HUES6 (cell line): ENCODE data around the gene CGNL1.

Experiments
- H3K27ac ChIP-seq: 2 replicates; pipeline ENCODE4 v1.7.0; 2013; ENCODE audit warnings: low read depth, mild to moderate bottlenecking, low read length, inconsistent platforms
- H3K27me3 ChIP-seq: 2 replicates; pipeline ENCODE4 v1.6.1; 2013; ENCODE audit warnings: low read length; ENCODE audit not compliant: control insufficient read depth, insufficient read depth
- H3K36me3 ChIP-seq: 2 replicates; pipeline ENCODE4 v1.6.1; 2013; ENCODE audit warnings: low read length; ENCODE audit not compliant: control insufficient read depth, insufficient read depth
- H3K4me1 ChIP-seq: 2 replicates; pipeline ENCODE4 v1.6.1; 2013; ENCODE audit warnings: low read length; ENCODE audit not compliant: control insufficient read depth, insufficient read depth
- H3K4me3 ChIP-seq: 2 replicates; pipeline ENCODE4 v1.5.1; 2013; ENCODE audit warnings: low read depth, low read length
- H3K9ac ChIP-seq: one replicate; pipeline ENCODE4 v1.6.1; 2013; ENCODE audit warnings: mild to moderate bottlenecking, low read length
- H3K9me3 ChIP-seq: 2 replicates; pipeline ENCODE4 v1.6.1; 2013; ENCODE audit warnings: low read depth, low read length; ENCODE audit not compliant: control insufficient read depth, insufficient read depth

CGNL1 gene

DNA sequence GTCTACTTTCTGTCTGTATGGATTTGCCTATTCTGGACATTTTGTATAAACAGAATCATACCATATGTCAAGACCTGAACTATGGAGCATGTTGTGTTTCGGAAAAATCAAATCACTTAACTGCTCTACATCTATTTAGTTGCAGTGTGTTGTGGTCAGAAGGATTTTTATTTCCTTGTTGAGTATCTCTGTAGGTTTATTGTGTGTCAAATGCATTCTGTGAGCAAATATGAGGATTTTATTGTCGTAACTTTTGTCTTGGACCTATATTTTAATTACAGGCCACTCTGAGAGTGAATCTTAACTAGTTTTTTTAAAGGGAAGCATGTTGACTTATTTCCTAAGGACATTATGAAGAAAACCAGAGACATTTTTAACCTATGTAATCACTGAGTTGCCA lies 130.8 kb downstream of the CGNL1 start:
- no peak overlapping the region for H3K9ac ChIP-seq
- H3K9me3 ChIP-seq: no peaks in the 10 kb centered on the region
- H3K27ac ChIP-seq: no peak overlapping the region
- no peaks in the 10 kb centered on the region for H3K27me3 ChIP-seq
- no peaks in the 10 kb centered on the region for H3K36me3 ChIP-seq
- H3K4me1 ChIP-seq: peaks cover 31% of the 10 kb centered on the region
- no peak overlapping the region for H3K4me3 ChIP-seq

DNA sequence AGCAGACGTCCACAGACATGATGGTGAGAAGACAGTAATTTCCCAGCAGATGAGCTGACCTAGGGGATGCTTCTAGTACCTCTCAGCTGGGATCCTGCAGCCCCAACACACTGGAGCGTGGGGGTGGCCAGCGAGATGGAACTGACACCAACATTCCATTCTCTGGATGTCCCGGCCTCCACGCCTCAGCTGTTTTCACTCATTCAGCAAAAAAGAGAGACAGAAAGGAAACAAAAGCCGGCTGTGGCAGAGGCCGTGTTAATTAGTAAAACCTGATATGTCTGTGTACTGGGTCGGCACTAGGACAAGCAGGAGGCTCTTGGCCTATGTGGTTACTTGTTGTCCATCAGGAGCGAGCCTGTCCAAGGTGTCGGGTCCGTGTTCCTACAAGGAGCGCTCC lies 132.8 kb downstream of the CGNL1 start:
- H3K27me3 ChIP-seq: no peaks in the 10 kb centered on the region
- H3K36me3 ChIP-seq: no peaks in the 10 kb centered on the region
- no peak overlapping the region for H3K4me3 ChIP-seq
- no peak overlapping the region for H3K9ac ChIP-seq
- no peak overlapping the region for H3K27ac ChIP-seq
- no peaks in the 10 kb centered on the region for H3K9me3 ChIP-seq
- peaks cover 23% of the 10 kb centered on the region for H3K4me1 ChIP-seq

DNA sequence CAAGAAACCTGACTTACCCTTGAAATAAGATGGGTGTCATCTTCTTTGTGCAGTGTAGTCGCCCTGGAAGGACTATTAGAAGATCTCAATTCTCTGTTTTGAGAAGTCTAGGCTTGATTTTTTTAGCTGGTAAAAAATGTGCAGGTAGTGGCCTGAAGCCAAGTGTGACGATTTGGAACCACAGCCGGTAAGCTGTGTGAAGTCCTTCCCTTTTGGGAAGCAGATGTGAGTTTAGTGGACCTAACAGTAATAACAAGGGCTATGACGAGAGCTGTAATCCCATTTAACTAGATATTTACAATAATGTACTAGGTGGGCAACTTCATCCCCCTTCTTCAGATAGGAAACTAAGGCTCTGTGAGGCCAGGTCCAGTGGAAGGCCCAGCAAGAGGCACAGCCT lies 133.7 kb downstream of the CGNL1 start:
- Histone ChIP-seq H3K9me3 (no peaks in the 10 kb centered on the region), H3K27me3 (no peaks in the 10 kb centered on the region), H3K4me3 (no peak overlapping the region), H3K4me1 (peaks cover 23% of the 10 kb centered on the region), H3K27ac (no peak overlapping the region), H3K9ac (no peak overlapping the region), H3K36me3 (no peaks in the 10 kb centered on the region)

DNA sequence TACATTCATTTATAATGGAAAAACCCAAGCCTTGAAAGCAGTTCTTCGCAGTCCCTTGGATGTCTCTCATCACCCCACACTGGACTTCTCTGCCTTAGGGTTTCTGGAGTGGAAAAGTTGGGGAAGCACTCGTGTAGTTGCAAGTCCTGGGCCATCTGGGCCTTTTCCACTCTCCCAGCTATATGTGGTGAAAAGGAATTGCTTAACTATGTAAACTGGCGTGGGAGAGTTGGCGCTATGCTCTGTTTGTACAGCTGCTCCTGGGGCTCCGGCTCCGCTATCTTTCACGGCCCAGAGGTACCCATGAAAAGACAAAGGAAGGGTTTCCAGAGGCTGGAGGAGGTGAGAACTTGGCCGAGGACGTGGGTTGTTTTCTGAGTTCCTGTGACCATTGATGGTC lies 134.3 kb downstream of the CGNL1 start:
- H3K4me1 ChIP-seq: peaks cover 16% of the 10 kb centered on the region
- no peak overlapping the region for H3K4me3 ChIP-seq
- no peaks in the 10 kb centered on the region for H3K36me3 ChIP-seq
- no peak overlapping the region for H3K9ac ChIP-seq
- no peaks in the 10 kb centered on the region for H3K27me3 ChIP-seq
- H3K27ac ChIP-seq: no peak overlapping the region
- no peaks in the 10 kb centered on the region for H3K9me3 ChIP-seq

DNA sequence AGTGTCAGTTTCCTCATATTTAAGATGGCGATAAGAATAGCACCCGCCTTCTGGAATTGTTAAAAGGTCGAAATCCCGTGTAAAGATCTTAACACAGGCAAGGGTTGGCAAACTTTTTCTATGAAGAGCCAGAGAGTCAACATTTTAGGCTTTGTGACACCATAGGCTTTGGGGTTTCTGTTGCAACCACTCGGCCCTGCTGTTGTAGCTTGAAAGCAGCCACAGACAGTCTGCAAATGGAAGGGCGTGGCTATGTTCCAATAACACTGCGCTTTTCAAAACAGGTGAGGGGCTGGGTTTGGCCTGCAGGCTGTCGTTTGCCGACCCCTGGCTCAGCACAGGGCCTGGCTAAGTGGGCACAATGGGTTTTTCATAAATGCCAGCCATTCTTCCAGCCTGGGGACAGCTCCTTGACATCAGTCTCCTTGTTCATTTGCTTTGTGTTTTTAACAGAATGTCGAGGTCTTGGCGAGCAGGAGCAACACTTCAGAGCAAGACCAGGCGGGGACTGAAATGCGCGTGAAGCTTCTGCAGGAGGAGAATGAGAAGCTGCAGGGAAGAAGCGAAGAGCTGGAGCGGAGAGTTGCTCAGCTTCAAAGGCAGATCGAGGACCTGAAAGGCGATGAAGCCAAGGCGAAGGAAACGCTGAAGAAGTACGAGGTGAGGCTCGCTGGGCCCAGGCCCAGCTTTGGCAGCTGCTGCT lies 140.2 kb downstream of the CGNL1 start:
- no peak overlapping the region for H3K27ac ChIP-seq
- no peak overlapping the region for H3K9ac ChIP-seq

DNA sequence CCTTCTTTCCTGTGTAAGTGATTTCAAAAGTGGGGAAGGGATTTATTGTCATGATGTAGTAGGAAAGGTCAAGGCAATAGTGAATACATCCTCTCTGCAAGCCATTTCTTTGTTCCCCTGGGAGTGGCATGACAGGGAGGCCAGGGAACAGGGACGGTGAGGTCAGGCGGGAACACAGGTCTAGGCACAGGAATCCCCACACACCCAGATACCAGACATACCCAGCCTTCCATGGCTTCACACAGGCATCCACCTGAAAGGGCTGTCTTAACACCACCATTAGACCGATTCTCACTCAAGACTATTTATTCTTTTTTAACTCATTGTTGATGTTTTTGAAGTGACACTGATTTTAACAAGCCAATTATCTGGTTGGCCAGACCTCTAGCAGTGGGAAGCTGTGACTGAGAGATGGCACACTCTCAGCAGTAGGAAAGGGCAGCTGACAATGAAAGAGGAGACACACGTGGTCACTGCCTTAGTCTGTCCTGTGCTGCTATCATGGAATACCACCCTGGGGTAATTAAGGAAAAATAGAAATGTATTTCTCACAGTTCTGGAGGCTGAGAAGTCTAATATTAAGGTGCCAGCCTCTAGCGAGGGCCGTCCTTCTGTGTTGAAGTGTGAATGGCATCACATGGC lies 140.8 kb downstream of the CGNL1 start:
- no peaks in the 10 kb centered on the region for H3K9me3 ChIP-seq
- no peak overlapping the region for H3K27ac ChIP-seq
- H3K9ac ChIP-seq: no peak overlapping the region
- no peaks in the 10 kb centered on the region for H3K4me1 ChIP-seq
- peaks cover 43% of the 10 kb centered on the region for H3K36me3 ChIP-seq
- no peak overlapping the region for H3K4me3 ChIP-seq
- H3K27me3 ChIP-seq: no peaks in the 10 kb centered on the region

More for the DNA sequence above, 140.2 kb downstream of the CGNL1 start:
- Histone ChIP-seq H3K36me3 (peaks cover 37% of the 10 kb centered on the region), H3K4me3 (no peak overlapping the region), H3K4me1 (no peaks in the 10 kb centered on the region), H3K9me3 (no peaks in the 10 kb centered on the region), H3K27me3 (no peaks in the 10 kb centered on the region)

DNA sequence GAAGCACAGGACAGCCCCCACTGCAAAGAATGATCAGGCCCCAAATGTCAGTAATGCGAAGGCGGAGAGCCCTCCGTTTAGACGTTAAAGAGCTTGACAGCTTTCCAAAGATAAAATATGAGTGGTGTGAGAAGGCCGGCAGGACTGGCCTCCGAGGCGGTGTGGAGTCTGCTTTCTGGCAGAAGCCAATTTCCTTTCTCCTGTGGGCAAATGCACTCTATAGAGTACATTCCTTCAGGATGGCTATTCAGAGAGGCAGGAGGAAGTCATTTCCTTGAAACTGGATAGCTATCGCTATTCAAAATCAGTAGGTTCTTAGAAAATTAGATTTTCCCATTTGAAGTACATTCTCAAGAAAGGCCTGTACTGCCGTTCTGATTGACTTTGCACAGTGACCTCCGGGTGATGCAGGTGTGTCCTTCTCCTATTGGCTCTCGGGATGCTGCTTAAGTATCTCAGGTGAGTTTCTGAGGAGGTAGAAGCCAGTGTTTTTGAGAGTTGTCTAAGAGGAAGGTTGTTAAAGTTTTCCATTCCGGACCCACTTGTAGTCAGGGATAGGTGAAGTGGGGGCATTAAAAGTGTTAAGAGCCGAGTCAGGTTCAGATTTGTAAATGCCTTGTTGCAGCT lies 142.6 kb downstream of the CGNL1 start:
- Histone ChIP-seq H3K27me3 (no peaks in the 10 kb centered on the region), H3K27ac (no peak overlapping the region), H3K9me3 (no peaks in the 10 kb centered on the region), H3K4me1 (no peaks in the 10 kb centered on the region), H3K36me3 (peaks cover 59% of the 10 kb centered on the region), H3K9ac (no peak overlapping the region), H3K4me3 (no peak overlapping the region)

DNA sequence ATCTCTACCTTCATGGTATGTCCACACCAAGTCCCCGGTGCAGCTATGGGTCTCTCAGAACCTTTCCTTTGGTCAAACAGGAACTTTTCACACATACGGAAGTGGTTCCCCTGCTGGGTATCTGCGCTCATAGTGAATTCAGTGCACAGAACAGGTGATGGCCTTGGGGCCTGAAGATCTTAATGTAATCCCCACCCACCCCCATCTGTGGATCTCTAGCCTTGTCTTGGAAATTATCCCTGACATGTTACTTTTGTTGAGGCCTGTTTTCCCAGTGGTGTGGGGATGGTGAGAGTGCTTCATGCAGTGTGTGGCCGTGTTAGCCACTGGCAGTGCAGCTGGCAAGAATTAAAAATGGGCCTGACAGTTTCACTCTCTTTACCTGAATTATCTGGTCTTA lies 143.5 kb downstream of the CGNL1 start:
- no peaks in the 10 kb centered on the region; the same call in 1 of the 2 replicates for H3K4me1 ChIP-seq
- peaks cover 67% of the 10 kb centered on the region for H3K36me3 ChIP-seq
- H3K4me3 ChIP-seq: no peak overlapping the region
- no peaks in the 10 kb centered on the region for H3K9me3 ChIP-seq
- H3K27me3 ChIP-seq: no peaks in the 10 kb centered on the region
- H3K9ac ChIP-seq: no peak overlapping the region
- no peak overlapping the region for H3K27ac ChIP-seq

DNA sequence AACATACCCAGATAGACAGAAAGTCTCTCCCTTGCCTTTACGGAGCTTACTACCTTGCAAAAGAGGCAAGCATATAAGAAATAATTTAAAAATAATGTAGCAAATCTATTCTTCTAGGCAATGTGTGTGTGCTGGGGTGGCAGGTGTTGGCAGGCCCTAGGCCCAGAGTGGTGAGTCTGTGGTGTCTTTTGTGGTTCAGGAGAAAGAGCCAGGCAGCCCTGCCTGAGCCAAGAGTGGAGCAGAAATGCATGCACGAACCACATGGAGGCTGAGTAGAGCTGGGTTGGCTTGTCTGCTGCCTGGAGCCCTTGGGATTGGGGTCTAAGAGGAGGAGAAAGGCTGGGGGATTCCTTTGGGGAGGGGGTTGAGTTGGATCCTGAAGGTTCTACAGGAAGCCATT lies 145.2 kb downstream of the CGNL1 start:
- no peak overlapping the region for H3K27ac ChIP-seq
- H3K27me3 ChIP-seq: no peaks in the 10 kb centered on the region
- H3K36me3 ChIP-seq: peaks cover 64% of the 10 kb centered on the region
- H3K4me1 ChIP-seq: no peaks in the 10 kb centered on the region; the same call in 1 of the 2 replicates
- no peak overlapping the region for H3K9ac ChIP-seq
- H3K9me3 ChIP-seq: no peaks in the 10 kb centered on the region
- H3K4me3 ChIP-seq: no peak overlapping the region

DNA sequence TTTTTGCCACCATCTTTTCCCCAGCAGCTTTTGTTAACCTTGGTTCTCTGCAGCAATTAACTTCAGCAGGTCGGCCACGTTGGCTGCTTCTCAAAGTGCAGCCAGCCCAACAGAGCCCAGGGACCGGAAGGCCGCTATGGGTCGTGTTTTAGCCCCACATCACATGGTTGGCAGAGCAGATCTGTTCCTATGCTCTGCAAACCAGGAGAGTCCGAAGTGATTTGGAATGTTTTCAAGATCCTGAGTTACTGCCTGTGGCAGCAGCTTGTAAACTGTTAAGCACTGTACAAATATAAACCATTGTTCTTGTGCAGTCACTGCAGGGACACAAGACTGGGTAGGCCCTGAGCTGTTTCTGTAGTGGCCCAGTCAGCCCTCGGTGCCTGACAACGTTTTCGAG lies 145.8 kb downstream of the CGNL1 start:
- Histone ChIP-seq H3K4me1 (peaks cover 4% of the 10 kb centered on the region; the same call in 1 of the 2 replicates), H3K9ac (no peak overlapping the region), H3K27me3 (no peaks in the 10 kb centered on the region), H3K27ac (no peak overlapping the region), H3K4me3 (no peak overlapping the region), H3K36me3 (peaks cover 58% of the 10 kb centered on the region), H3K9me3 (no peaks in the 10 kb centered on the region)

DNA sequence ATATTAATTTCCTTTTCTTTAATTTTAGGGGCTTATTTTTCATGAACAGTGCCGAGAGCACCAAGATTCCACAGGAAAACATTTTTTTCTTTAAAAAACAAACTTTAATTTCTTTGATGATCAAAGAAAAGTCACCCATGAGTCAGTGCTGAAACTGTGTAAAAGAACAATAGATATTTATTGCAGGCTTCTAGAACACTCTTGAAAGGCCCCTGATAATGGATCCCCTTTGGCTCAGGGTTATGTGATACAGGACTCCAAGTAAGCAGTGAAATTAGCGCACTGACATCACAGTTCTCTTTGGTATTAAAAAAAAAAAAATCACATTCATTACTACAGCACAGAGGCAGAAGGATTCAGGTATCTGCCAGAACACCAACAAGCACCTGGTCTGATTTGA lies 149.3 kb downstream of the CGNL1 start:
- H3K27ac ChIP-seq: no peak overlapping the region
- no peaks in the 10 kb centered on the region for H3K27me3 ChIP-seq

More for the DNA sequence above, 149.3 kb downstream of the CGNL1 start:
- no peak overlapping the region for H3K9ac ChIP-seq
- H3K36me3 ChIP-seq: peaks cover 56% of the 10 kb centered on the region
- H3K9me3 ChIP-seq: no peaks in the 10 kb centered on the region
- H3K4me1 ChIP-seq: peaks cover 7% of the 10 kb centered on the region; the same call in 1 of the 2 replicates
- no peak overlapping the region for H3K4me3 ChIP-seq
